HCT116 (cell line): ENCODE measurements around the gene TNC. TPM values are rescaled to one million over a fixed set of nuclear protein-coding genes. Genes with fewer than 3 reads are reported as not detected.

Experiments
- ATAC-seq: fragments of 200-7000 bp; cut with Tn5 transposase; 2 replicates; pipeline ENCODE4 v1.9.1; 2020; ENCODE audit warnings: mild to moderate bottlenecking, moderate library complexity
- BruUV-seq: library from RNA; stranded (reverse); fragments of 400-500 nt; replicated peaks from 2 replicates; lab custom pipeline; 2021; lab: Mats Ljungman, UMichigan
- CTCF ChIA-PET: fragments of 300-600 bp; sonication (Branson Sonifier 250); formaldehyde crosslinking; loops from one replicate; lab custom pipeline; 2021; ENCODE audit warnings: antibody characterized with exemption; lab: Charles Lee
- POLR2A ChIA-PET: fragments of 300-600, 350-600 bp; sonication (Branson Sonifier 250); formaldehyde crosslinking; loops from one replicate; lab custom pipeline; 2021; ENCODE audit warnings: antibody characterized with exemption; lab: Charles Lee
- RAD21 ChIA-PET, 2 experiments: fragments of 300-600 bp; sonication (Branson Sonifier 250); formaldehyde crosslinking; loops; one replicate each; lab custom pipeline; 2023; ENCODE audit warnings: low total read pairs in 2 of 2; ENCODE audit not compliant: uncharacterized antibody in 2 of 2, unreplicated experiment in 2 of 2, low non-redundant PET in 1 of 2; lab: Charles Lee
- DNase-seq: peaks from one replicate; pipeline ENCODE4 v3.0.0-alpha.2; 2010; ENCODE audit warnings: low read depth, low spot score
- H2AFZ ChIP-seq: fragments of 200-600 bp; shearing (Covaris generic), sonication (generic); 2 replicates; pipeline ENCODE4 v1.6.1; 2017; ENCODE audit warnings: low read depth, mixed run types, mixed read lengths, antibody characterized with exemption, low read length; ENCODE audit not compliant: poor library complexity, severe bottlenecking
- H3K27ac ChIP-seq: 2 replicates; pipeline ENCODE4 v1.5.1; 2012; ENCODE audit warnings: low read depth, low read length
- H3K27me3 ChIP-seq: fragments of 200-600 bp; sonication (generic); 2 replicates; pipeline ENCODE4 v1.6.1; 2016; ENCODE audit warnings: mixed run types, low read length, mixed read lengths; ENCODE audit not compliant: insufficient read depth
- H3K36me3 ChIP-seq, 2 experiments: fragments of 200-500 bp in 1 of 2; fragments of 200-600 bp in 1 of 2; sonication (Bioruptor generic) in 1 of 2; sonication (generic) in 1 of 2; 2 replicates each; pipeline versions ENCODE4 v1.5.1 to v1.6.1; 2014 to 2016; ENCODE audit warnings: low read length in 2 of 2, inconsistent platforms in 1 of 2, mixed read lengths in 1 of 2, mixed run types in 1 of 2; ENCODE audit not compliant: insufficient read depth in 2 of 2, control insufficient read depth in 1 of 2
- H3K4me1 ChIP-seq, 2 experiments: fragments of 200-600 bp in 1 of 2; sonication (generic) in 1 of 2; 2 replicates each; pipeline versions ENCODE4 v1.5.1 to v1.6.1; 2012 to 2017; ENCODE audit warnings: low read length in 2 of 2, inconsistent platforms in 1 of 2, mild to moderate bottlenecking in 1 of 2, mixed read lengths in 1 of 2, mixed run types in 1 of 2, moderate library complexity in 1 of 2; ENCODE audit not compliant: insufficient read depth in 2 of 2, control insufficient read depth in 1 of 2
- H3K4me2 ChIP-seq: fragments of 200-600 bp; sonication (generic); 2 replicates; pipeline ENCODE4 v1.6.1; 2017; ENCODE audit warnings: mixed run types, low read length, mixed read lengths
- H3K4me3 ChIP-seq, 2 experiments: fragments of 200-600 bp in 1 of 2; sonication (generic) in 1 of 2; replicated peaks in 1 of 2; 2 replicates each; pipeline ENCODE4 v1.5.1; 2011 to 2016; ENCODE audit warnings: low read length in 2 of 2, control low read depth in 1 of 2, low read depth in 1 of 2, mild to moderate bottlenecking in 1 of 2, mixed read lengths in 1 of 2, mixed run types in 1 of 2
- H3K79me2 ChIP-seq: fragments of 200-600 bp; sonication (generic); 2 replicates; pipeline ENCODE4 v1.6.1; 2017; ENCODE audit warnings: mild to moderate bottlenecking, mixed run types, low read length, moderate library complexity, mixed read lengths; ENCODE audit not compliant: insufficient read depth
- H3K9ac ChIP-seq: fragments of 200-600 bp; sonication (generic); 2 replicates; pipeline ENCODE4 v1.6.1; 2016; ENCODE audit warnings: low read length, mixed read lengths
- H3K9me2 ChIP-seq: fragments of 200-600 bp; sonication (generic), shearing (Covaris generic); 2 replicates; pipeline ENCODE4 v1.6.1; 2017; ENCODE audit warnings: mixed run types, mild to moderate bottlenecking, moderate library complexity; ENCODE audit not compliant: insufficient read depth
- H3K9me3 ChIP-seq, 2 experiments: fragments of 200-500 bp in 1 of 2; fragments of 200-600 bp in 1 of 2; sonication (Bioruptor generic) in 1 of 2; sonication (generic) in 1 of 2; 2 replicates each; pipeline ENCODE4 v1.6.1; 2014 to 2017; ENCODE audit warnings: low read length in 2 of 2, mixed read lengths in 2 of 2, inconsistent platforms in 1 of 2, low read depth in 1 of 2, mild to moderate bottlenecking in 1 of 2, mixed run types in 1 of 2, moderate library complexity in 1 of 2; ENCODE audit not compliant: control insufficient read depth in 1 of 2, insufficient read depth in 1 of 2
- H4K20me1 ChIP-seq: fragments of 200-600 bp; sonication (generic), shearing (Covaris generic); 2 replicates; pipeline ENCODE4 v1.6.1; 2017; ENCODE audit warnings: mixed run types, mild to moderate bottlenecking, moderate library complexity; ENCODE audit not compliant: insufficient read depth
- CBX3 ChIP-seq: IDR thresholded peaks from 2 replicates; pipeline ENCODE4 v1.6.1; 2012; ENCODE audit warnings: low read depth
- CEBPB ChIP-seq: IDR thresholded peaks from 2 replicates; pipeline ENCODE4 v1.6.1; 2012; ENCODE audit warnings: low read depth
- ELF1 ChIP-seq: IDR thresholded peaks from 2 replicates; pipeline ENCODE4 v1.6.1; 2012; ENCODE audit warnings: low read depth, borderline replicate concordance
- EZH2 ChIP-seq: fragments of 200-600 bp; sonication (generic); IDR thresholded peaks from 2 replicates; pipeline ENCODE4 v1.6.1; 2017; ENCODE audit warnings: antibody characterized with exemption, mixed run types
- EZH2phosphoT487 ChIP-seq: fragments of 200-600 bp; IDR thresholded peaks from 2 replicates; pipeline ENCODE4 v1.6.1; 2018; ENCODE audit warnings: antibody characterized with exemption, borderline replicate concordance
- FOSL1 ChIP-seq: IDR thresholded peaks from 2 replicates; pipeline ENCODE4 v1.6.1; 2012; ENCODE audit warnings: low read depth
- JUND ChIP-seq: IDR thresholded peaks from 2 replicates; pipeline ENCODE4 v1.6.1; 2012
- POLR2A ChIP-seq: IDR thresholded peaks from 2 replicates; pipeline ENCODE4 v1.7.0; 2011; ENCODE audit warnings: borderline replicate concordance; ENCODE audit not compliant: insufficient read depth, insufficient read length; ENCODE audit errors: extremely low read depth
- RAD21 ChIP-seq: IDR thresholded peaks from 2 replicates; pipeline ENCODE4 v1.6.1; 2012; ENCODE audit warnings: low read depth, mild to moderate bottlenecking
- SP1 ChIP-seq: IDR thresholded peaks from 2 replicates; pipeline ENCODE4 v1.6.1; 2012; ENCODE audit warnings: low read depth
- SRF ChIP-seq: IDR thresholded peaks from 2 replicates; pipeline ENCODE4 v1.6.1; 2012; ENCODE audit warnings: low read depth
- TCF7L2 ChIP-seq: IDR thresholded peaks from 2 replicates; pipeline ENCODE4 v1.7.0; 2011; ENCODE audit warnings: borderline replicate concordance, inconsistent platforms; ENCODE audit not compliant: insufficient read depth, insufficient read length; ENCODE audit errors: extremely low read depth
- ZFX ChIP-seq: fragments of 450-650 bp; IDR thresholded peaks from 2 replicates; pipeline ENCODE4 v1.6.1; 2017
- intact Hi-C: fragments of 100-400 bp; cut with micrococcal nuclease; formaldehyde crosslinking; loops from 2 replicates; pipeline ENCODE4 v1.10.0; 2022
- total RNA-seq: library from RNA; stranded (reverse); gene quantifications from one replicate; pipeline ENCODE4 v1.2.1, GENCODE V29; 2021; ENCODE audit not compliant: unreplicated experiment
- TF ChIP-seq, protein P1 (sequence below): IDR thresholded peaks from 2 replicates; pipeline ENCODE4 v1.6.1; 2012
- TF ChIP-seq, protein P2 (sequence below): IDR thresholded peaks from 2 replicates; pipeline ENCODE4 v1.6.1; 2011; ENCODE audit warnings: mild to moderate bottlenecking, low read length, moderate library complexity; ENCODE audit not compliant: insufficient replicate concordance; ENCODE audit errors: extremely low read depth
- TF ChIP-seq, protein P3 (sequence below): IDR thresholded peaks from 2 replicates; pipeline ENCODE4 v1.6.1; 2012; ENCODE audit warnings: low read depth

Gene TNC
- total RNA-seq, 1 experiment from 2014 or later: 0.49 TPM

DNA sequence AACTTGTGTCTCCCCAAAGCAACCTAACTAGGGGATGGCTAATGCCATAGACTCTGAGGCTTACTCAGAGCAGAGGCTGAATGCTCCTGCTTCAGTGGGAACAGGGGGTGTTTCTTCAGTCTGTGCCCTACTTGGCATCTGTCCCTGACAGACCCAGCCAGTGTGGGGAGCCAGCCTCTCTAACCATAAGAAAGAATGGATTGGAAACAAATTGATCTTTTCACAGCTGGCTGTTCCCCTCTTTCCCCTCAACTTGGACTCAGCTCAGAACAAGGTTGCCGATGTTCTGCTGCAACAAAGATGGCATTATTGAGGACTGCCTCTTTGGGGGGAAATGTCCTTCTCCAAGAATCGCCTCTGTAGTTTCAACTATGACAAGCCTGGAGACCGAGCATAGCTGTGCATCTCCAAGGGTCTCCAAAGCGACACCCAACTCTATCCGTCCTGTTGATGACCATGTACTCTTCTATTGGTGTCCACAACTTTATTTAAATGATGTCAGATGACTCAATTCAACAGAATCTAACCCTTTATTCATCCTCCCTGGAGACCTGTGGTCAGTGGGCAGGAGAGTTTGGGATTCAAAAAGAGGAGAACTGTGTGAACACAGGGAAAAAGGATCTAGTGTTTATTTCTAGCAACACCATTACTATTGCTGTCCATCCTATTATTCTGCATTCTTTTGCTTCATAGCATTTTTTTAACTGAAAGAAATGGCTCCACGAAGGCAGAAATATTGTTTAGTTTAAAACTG, 24.7 kb upstream of the TNC start:
- no peak for DNase-seq
- BruUV-seq: no TSS peak
- POLR2A ChIA-PET: no interaction called here

DNA sequence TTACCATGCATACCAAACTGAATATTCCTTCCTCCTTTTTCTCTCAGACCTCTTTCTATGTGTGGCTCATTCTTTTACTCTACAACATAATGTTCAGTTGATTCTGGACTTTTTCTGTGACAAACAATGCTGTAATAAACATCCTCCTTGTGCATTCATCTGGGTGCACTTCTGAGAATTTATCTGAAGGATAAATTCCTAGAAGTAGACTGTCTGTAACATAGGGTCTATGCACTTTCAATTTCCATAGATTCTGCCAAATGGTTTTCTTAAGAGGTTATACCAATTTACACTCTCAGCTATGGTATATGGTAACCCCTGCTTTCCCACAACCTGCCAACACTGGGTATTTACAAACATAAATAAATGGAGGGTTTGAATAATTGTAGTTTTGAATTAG, 24.1 kb upstream of the TNC start:
- ATAC-seq: no peak
- CTCF ChIA-PET: no interaction called here
- TF ChIP-seq FOSL1 (no peak), CEBPB (no peak), TCF7L2 (no peak), ELF1 (no peak), EZH2phosphoT487 (no peak), ZFX (no peak), CBX3 (no peak), JUND (no peak), SRF (no peak), POLR2A (no peak), EZH2 (no peak), RAD21 (no peak)
- TF ChIP-seq, protein P1, sequence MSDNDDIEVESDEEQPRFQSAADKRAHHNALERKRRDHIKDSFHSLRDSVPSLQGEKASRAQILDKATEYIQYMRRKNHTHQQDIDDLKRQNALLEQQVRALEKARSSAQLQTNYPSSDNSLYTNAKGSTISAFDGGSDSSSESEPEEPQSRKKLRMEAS: no peak
- TF ChIP-seq, protein P2, sequence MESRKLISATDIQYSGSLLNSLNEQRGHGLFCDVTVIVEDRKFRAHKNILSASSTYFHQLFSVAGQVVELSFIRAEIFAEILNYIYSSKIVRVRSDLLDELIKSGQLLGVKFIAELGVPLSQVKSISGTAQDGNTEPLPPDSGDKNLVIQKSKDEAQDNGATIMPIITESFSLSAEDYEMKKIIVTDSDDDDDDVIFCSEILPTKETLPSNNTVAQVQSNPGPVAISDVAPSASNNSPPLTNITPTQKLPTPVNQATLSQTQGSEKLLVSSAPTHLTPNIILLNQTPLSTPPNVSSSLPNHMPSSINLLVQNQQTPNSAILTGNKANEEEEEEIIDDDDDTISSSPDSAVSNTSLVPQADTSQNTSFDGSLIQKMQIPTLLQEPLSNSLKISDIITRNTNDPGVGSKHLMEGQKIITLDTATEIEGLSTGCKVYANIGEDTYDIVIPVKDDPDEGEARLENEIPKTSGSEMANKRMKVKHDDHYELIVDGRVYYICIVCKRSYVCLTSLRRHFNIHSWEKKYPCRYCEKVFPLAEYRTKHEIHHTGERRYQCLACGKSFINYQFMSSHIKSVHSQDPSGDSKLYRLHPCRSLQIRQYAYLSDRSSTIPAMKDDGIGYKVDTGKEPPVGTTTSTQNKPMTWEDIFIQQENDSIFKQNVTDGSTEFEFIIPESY: no peak
- TF ChIP-seq, protein P3, sequence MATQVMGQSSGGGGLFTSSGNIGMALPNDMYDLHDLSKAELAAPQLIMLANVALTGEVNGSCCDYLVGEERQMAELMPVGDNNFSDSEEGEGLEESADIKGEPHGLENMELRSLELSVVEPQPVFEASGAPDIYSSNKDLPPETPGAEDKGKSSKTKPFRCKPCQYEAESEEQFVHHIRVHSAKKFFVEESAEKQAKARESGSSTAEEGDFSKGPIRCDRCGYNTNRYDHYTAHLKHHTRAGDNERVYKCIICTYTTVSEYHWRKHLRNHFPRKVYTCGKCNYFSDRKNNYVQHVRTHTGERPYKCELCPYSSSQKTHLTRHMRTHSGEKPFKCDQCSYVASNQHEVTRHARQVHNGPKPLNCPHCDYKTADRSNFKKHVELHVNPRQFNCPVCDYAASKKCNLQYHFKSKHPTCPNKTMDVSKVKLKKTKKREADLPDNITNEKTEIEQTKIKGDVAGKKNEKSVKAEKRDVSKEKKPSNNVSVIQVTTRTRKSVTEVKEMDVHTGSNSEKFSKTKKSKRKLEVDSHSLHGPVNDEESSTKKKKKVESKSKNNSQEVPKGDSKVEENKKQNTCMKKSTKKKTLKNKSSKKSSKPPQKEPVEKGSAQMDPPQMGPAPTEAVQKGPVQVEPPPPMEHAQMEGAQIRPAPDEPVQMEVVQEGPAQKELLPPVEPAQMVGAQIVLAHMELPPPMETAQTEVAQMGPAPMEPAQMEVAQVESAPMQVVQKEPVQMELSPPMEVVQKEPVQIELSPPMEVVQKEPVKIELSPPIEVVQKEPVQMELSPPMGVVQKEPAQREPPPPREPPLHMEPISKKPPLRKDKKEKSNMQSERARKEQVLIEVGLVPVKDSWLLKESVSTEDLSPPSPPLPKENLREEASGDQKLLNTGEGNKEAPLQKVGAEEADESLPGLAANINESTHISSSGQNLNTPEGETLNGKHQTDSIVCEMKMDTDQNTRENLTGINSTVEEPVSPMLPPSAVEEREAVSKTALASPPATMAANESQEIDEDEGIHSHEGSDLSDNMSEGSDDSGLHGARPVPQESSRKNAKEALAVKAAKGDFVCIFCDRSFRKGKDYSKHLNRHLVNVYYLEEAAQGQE: no peak

More for the DNA sequence above, 24.7 kb upstream of the TNC start:
- H3K79me2 ChIP-seq: no peaks in the 10 kb centered on the region
- H3K9ac ChIP-seq: no peak overlapping the region
- no peak overlapping the region for H3K27ac ChIP-seq
- no peak overlapping the region for H3K4me2 ChIP-seq
- H3K4me1 ChIP-seq: no peaks in the 10 kb centered on the region
- no peaks in the 10 kb centered on the region for H4K20me1 ChIP-seq
- ChIA-PET RAD21 (no interaction called here), CTCF (no interaction called here)
- no peak overlapping the region for H2AFZ ChIP-seq
- no peak overlapping the region for H3K4me3 ChIP-seq
- no peaks in the 10 kb centered on the region for H3K9me2 ChIP-seq
- no peak for TF ChIP-seq EZH2
- no peak for TF ChIP-seq POLR2A
- TF ChIP-seq SP1: no peak
- H3K27me3 ChIP-seq: peaks cover 3% of the 10 kb centered on the region; the same call in 1 of the 2 replicates
- intact Hi-C loops: no loop called here
- H3K9me3 ChIP-seq: no peaks in the 10 kb centered on the region; a peak in 1 of 4 replicates
- H3K36me3 ChIP-seq: no peaks in the 10 kb centered on the region
- no peak for ATAC-seq

More for the DNA sequence above, 24.1 kb upstream of the TNC start:
- Histone ChIP-seq H3K27ac (no peak overlapping the region), H3K4me1 (no peaks in the 10 kb centered on the region), H3K9me3 (no peaks in the 10 kb centered on the region; a peak in 1 of 4 replicates), H3K79me2 (no peaks in the 10 kb centered on the region), H3K4me2 (no peak overlapping the region), H3K36me3 (no peaks in the 10 kb centered on the region), H4K20me1 (no peaks in the 10 kb centered on the region), H3K9ac (no peak overlapping the region), H3K9me2 (no peaks in the 10 kb centered on the region), H3K27me3 (peaks cover 3% of the 10 kb centered on the region; the same call in 1 of the 2 replicates), H2AFZ (no peak overlapping the region), H3K4me3 (no peak overlapping the region)
- POLR2A ChIA-PET: no interaction called here
- RAD21 ChIA-PET: no interaction called here
- intact Hi-C loops: no loop called here
- BruUV-seq: no TSS peak
- no peak for DNase-seq
